Measurements from ENCODE around the gene ST6GALNAC3. TPM values are rescaled to one million over a fixed set of nuclear protein-coding genes. Genes with fewer than 3 reads are reported as not detected.

ST6GALNAC3 gene
- total and polyA plus RNA-seq, 2 donors from 2014 or later, result 8.8 to 15.8 TPM

DNA sequence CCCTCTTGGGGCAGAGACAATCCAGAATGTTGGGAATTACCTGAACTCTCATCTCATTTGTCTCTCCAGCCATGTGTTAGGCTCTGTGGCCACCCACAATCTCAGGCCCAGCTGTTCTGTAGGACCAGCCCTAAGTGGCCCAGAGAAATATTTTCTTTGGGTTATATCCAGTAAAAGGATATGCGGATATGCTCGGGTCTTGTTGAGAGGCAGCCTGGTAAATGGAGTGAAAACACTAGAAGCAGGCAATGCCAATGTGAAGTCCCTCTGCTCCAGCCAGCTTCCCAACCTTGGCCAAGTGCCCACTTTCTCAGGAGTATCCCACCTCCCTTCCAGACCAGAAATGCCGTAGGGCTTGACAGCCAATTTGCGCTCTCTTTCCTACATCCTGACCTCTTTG lies 192.2 kb downstream of the ST6GALNAC3 start:
- TF ChIP-seq, protein P1, sequence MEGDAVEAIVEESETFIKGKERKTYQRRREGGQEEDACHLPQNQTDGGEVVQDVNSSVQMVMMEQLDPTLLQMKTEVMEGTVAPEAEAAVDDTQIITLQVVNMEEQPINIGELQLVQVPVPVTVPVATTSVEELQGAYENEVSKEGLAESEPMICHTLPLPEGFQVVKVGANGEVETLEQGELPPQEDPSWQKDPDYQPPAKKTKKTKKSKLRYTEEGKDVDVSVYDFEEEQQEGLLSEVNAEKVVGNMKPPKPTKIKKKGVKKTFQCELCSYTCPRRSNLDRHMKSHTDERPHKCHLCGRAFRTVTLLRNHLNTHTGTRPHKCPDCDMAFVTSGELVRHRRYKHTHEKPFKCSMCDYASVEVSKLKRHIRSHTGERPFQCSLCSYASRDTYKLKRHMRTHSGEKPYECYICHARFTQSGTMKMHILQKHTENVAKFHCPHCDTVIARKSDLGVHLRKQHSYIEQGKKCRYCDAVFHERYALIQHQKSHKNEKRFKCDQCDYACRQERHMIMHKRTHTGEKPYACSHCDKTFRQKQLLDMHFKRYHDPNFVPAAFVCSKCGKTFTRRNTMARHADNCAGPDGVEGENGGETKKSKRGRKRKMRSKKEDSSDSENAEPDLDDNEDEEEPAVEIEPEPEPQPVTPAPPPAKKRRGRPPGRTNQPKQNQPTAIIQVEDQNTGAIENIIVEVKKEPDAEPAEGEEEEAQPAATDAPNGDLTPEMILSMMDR (IDR thresholded peaks at IDR 0.05; ENCODE audit: borderline replicate concordance, extremely low read depth, insufficient read depth), result no peak
- H3K4me3 ChIP-seq (ENCODE audit: low read length in 3 of 3), result no peak overlapping the region
- intact Hi-C loops (cut with DNase I), result no loop called here
- H3K9ac ChIP-seq (ENCODE audit: low read length in 3 of 3), result no peak overlapping the region
- H3K9me3 ChIP-seq (ENCODE audit: control insufficient read depth in 2 of 3, insufficient read depth in 1 of 3, low read length in 3 of 3), result no peaks in the 10 kb centered on the region
- peaks cover 0 to 8% (median 2%) of the 10 kb centered on the region in 3 donors for H3K4me1 ChIP-seq (ENCODE audit: control insufficient read depth in 2 of 3, insufficient read depth in 2 of 3, low read depth in 1 of 3, low read length in 3 of 3)
- H3K27ac ChIP-seq (ENCODE audit: low read depth in 2 of 2, low read length in 2 of 2), result no peak overlapping the region
- no peaks in the 10 kb centered on the region for H3K36me3 ChIP-seq (ENCODE audit: control insufficient read depth in 2 of 3, insufficient read depth in 3 of 3, low read length in 3 of 3)
- H3K27me3 ChIP-seq (ENCODE audit: control insufficient read depth, insufficient read depth, low read length), result no peaks in the 10 kb centered on the region
- DNase-seq (no peak), FAIRE-seq (no peak)

DNA sequence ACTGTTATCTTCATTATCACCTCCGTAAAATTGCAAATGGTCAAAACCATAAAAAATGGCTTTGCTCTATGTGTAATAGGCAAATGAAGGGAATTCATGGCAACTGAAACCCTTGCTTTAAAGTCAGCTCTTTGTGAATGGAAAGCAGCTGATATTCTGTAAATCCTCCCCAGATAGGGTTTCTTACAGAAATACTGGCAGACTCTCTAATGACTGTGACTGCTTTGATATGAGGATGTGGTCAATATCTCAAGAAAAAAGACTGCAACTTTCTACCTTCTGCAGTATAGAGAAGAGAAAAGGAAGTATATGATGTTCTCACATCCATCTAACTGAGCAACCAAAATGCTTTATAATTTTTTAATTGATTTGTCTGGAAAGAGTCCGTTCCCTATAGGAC lies 193.1 kb downstream of the ST6GALNAC3 start:
- H3K27ac ChIP-seq (ENCODE audit: low read depth in 2 of 2, low read length in 2 of 2), result no peak overlapping the region
- DNase-seq (no peak), FAIRE-seq (no peak)
- peaks cover 0 to 8% (median 2%) of the 10 kb centered on the region in 3 donors for H3K4me1 ChIP-seq (ENCODE audit: control insufficient read depth in 2 of 3, insufficient read depth in 2 of 3, low read depth in 1 of 3, low read length in 3 of 3)
- no peak overlapping the region for H3K4me3 ChIP-seq (ENCODE audit: low read length in 3 of 3)
- no peaks in the 10 kb centered on the region for H3K27me3 ChIP-seq (ENCODE audit: control insufficient read depth, insufficient read depth, low read length)
- no peak overlapping the region for H3K9ac ChIP-seq (ENCODE audit: low read length in 3 of 3)
- no peaks in the 10 kb centered on the region for H3K9me3 ChIP-seq (ENCODE audit: control insufficient read depth in 2 of 3, insufficient read depth in 1 of 3, low read length in 3 of 3)
- TF ChIP-seq, protein P1 (IDR thresholded peaks at IDR 0.05; ENCODE audit: borderline replicate concordance, extremely low read depth, insufficient read depth), result no peak
- H3K36me3 ChIP-seq (ENCODE audit: control insufficient read depth in 2 of 3, insufficient read depth in 3 of 3, low read length in 3 of 3), result no peaks in the 10 kb centered on the region
- intact Hi-C loops (cut with DNase I), result no loop called here

- DNase-seq, result peak in 4 of 5 donors; percentile 81 to 95 (median 88)
- H3K9ac ChIP-seq (ENCODE audit: low read length in 3 of 3), result no peak overlapping the region
- H3K4me1 ChIP-seq (ENCODE audit: control insufficient read depth in 2 of 3, insufficient read depth in 2 of 3, low read depth in 1 of 3, low read length in 3 of 3), result peaks cover 0 to 8% (median 2%) of the 10 kb centered on the region in 3 donors
- no peaks in the 10 kb centered on the region for H3K36me3 ChIP-seq (ENCODE audit: control insufficient read depth in 2 of 3, insufficient read depth in 3 of 3, low read length in 3 of 3)
- no peaks in the 10 kb centered on the region for H3K27me3 ChIP-seq (ENCODE audit: control insufficient read depth, insufficient read depth, low read length)
- H3K9me3 ChIP-seq (ENCODE audit: control insufficient read depth in 2 of 3, insufficient read depth in 1 of 3, low read length in 3 of 3), result no peaks in the 10 kb centered on the region
- no peak overlapping the region for H3K27ac ChIP-seq (ENCODE audit: low read depth in 2 of 2, low read length in 2 of 2)
- no peak overlapping the region for H3K4me3 ChIP-seq (ENCODE audit: low read length in 3 of 3)
- FAIRE-seq, result no peak
- intact Hi-C loops (cut with DNase I), result no loop called here
- TF ChIP-seq, protein P1 (IDR thresholded peaks at IDR 0.05; ENCODE audit: borderline replicate concordance, extremely low read depth, insufficient read depth), result no peak
Measured at GRCh38 chr1:76268341-76268740, 193.8 kb downstream of the ST6GALNAC3 start.

DNA sequence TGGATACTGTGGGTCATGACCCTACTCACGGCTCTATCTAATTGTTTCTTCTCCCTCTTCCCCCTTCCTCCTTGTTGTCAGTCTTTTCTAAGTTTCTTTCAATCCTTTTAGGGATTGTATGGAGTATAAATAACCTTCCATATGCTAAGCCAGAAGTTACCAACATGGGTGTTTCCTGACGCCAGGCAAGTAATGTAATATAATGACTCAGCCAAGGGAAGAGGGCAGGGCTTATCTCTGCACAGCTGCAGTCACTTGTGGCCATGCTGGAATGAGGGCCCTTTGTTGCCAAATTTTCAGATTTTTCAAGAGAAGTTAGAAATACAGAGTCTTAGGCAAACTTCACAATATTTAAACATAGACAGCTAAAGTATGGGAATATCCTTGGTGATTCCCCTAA lies 194.6 kb downstream of the ST6GALNAC3 start:
- DNase-seq, result peak in 1 of 5 donors; percentile 43
- intact Hi-C loops (cut with DNase I), result no loop called here
- no peak overlapping the region for H3K27ac ChIP-seq (ENCODE audit: low read depth in 2 of 2, low read length in 2 of 2)

More for the DNA sequence above, 194.6 kb downstream of the ST6GALNAC3 start:
- Histone ChIP-seq H3K36me3 (ENCODE audit: control insufficient read depth in 2 of 3, insufficient read depth in 3 of 3, low read length in 3 of 3) (no peaks in the 10 kb centered on the region), H3K4me1 (ENCODE audit: control insufficient read depth in 2 of 3, insufficient read depth in 2 of 3, low read depth in 1 of 3, low read length in 3 of 3) (peaks cover 0 to 8% (median 2%) of the 10 kb centered on the region in 3 donors), H3K27me3 (ENCODE audit: control insufficient read depth, insufficient read depth, low read length) (no peaks in the 10 kb centered on the region), H3K9me3 (ENCODE audit: control insufficient read depth in 2 of 3, insufficient read depth in 1 of 3, low read length in 3 of 3) (no peaks in the 10 kb centered on the region), H3K9ac (ENCODE audit: low read length in 3 of 3) (no peak overlapping the region), H3K4me3 (ENCODE audit: low read length in 3 of 3) (no peak overlapping the region)
- TF ChIP-seq, protein P1 (IDR thresholded peaks at IDR 0.05; ENCODE audit: borderline replicate concordance, extremely low read depth, insufficient read depth), result no peak
- no peak for FAIRE-seq

All from kidney (tissue), 14 donors.